ENCODE data around the gene NAV2.

NAV2 gene

GRCh38 chr11:19978668-19979518 is 266.3 kb downstream of the NAV2 start:
- no peak for TF ChIP-seq CTCF (conservative IDR thresholded peaks at IDR 0.05; ENCODE audit: low read length)

GRCh38 chr11:19979519-19979845 is 266.8 kb downstream of the NAV2 start:
- TF ChIP-seq CTCF (conservative IDR thresholded peaks at IDR 0.05; ENCODE audit: low read length) = no peak
- H3K4me3 ChIP-seq (ENCODE audit: low read length) = no peak overlapping the region
- DNase-seq (ENCODE audit: low read depth) = no peak

More at GRCh38 chr11:19978668-19979518, 266.3 kb downstream of the NAV2 start:
- peak; percentile 77 for DNase-seq (ENCODE audit: low read depth)
- no peak overlapping the region for H3K4me3 ChIP-seq (ENCODE audit: low read length)

- no peak for TF ChIP-seq CTCF (conservative IDR thresholded peaks at IDR 0.05; ENCODE audit: low read length)
- no peak for DNase-seq (ENCODE audit: low read depth)
- H3K4me3 ChIP-seq (ENCODE audit: low read length) = no peak overlapping the region
These were observed 267.8 kb downstream of the NAV2 start for GRCh38 chr11:19980388-19980787.

GRCh38 chr11:19980957-19981669 is 268.5 kb downstream of the NAV2 start:
- peak; percentile 95 for DNase-seq (ENCODE audit: low read depth)
- TF ChIP-seq CTCF (conservative IDR thresholded peaks at IDR 0.05; ENCODE audit: low read length) = no peak
- H3K4me3 ChIP-seq (ENCODE audit: low read length) = no peak overlapping the region

- no peak for DNase-seq (ENCODE audit: low read depth)
- TF ChIP-seq CTCF (conservative IDR thresholded peaks at IDR 0.05; ENCODE audit: low read length) = no peak
These were observed 270.3 kb downstream of the NAV2 start for GRCh38 chr11:19982774-19983495.

GRCh38 chr11:19984048-19984742 is 271.6 kb downstream of the NAV2 start:
- TF ChIP-seq CTCF (conservative IDR thresholded peaks at IDR 0.05; ENCODE audit: low read length) = no peak
- no peak overlapping the region for H3K4me3 ChIP-seq (ENCODE audit: low read length)
- no peak for DNase-seq (ENCODE audit: low read depth)

More at GRCh38 chr11:19982774-19983495, 270.3 kb downstream of the NAV2 start:
- H3K4me3 ChIP-seq (ENCODE audit: low read length) = no peak overlapping the region
